ENCODE measurements around the gene LRRTM1.

LRRTM1 gene

DNA sequence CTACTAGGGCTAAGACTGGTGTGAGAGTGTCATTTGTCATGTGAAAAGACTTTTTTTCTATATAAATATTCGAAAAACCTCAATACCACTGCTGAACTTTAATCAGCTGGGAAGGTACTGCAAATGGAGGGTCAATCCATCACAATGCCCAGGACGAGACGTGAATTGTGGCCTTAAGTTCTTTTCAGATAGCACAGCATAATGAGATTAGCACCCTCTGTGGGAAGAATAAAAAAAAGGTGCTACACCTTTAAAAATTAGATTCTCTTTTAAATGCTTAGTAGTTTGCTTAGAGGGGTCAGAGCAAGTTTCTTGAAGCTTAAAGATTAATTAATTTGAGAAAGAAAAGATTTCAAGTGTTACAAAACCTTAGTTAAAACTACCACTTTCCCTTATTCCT, 5.6 kb downstream of the LRRTM1 start:
- no peak for TF ChIP-seq CTCF (IDR thresholded peaks at IDR 0.05; ENCODE audit: low read depth, low read length)
- DNase-seq (ENCODE audit: low read depth in 2 of 2): no peak
- H3K4me3 ChIP-seq (replicated peaks in 1 of 2; ENCODE audit: low read depth in 2 of 2, low read length in 2 of 2): no peak overlapping the region

DNA sequence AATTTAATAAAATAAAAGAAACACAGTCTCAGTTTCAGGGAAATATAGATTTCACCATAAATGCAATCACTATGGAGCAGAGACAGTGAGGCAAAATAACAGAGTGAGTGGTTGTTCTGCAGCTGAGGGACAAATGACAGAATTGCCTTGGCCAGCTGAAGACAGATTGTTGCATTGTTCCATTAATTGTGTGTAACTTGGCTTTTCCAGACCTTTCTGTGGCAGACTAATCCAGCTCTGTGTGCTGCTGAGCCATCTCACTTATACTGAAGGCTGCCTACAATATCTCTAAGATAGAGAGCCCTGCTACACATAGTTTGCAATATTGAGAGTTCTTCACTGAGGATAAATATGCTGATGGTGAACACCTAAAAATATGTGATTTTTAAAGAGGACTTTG, 11.5 kb downstream of the LRRTM1 start:
- TF ChIP-seq CTCF (IDR thresholded peaks at IDR 0.05; ENCODE audit: low read depth, low read length): no peak
- H3K4me3 ChIP-seq (replicated peaks in 1 of 2; ENCODE audit: low read depth in 2 of 2, low read length in 2 of 2): no peak overlapping the region
- no peak for DNase-seq (ENCODE audit: low read depth in 2 of 2)

DNA sequence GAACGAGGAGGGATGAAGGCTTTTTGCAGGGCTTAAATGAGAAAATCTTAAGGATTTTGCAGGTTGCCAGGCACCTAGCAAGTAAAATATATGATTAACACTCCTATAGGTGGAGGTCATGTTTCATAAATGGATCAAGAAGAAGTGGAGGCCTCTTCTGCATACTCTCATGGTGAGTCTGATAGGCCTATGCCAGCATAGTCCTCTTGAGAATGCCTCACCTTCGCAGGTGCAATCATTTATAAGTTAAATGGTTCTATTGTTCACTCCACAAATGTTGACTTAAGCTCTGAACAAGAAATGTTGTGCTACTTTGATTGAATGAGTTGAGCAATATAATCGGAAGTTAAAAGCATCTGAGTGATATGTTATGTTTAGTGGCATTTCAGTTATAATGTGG, 12.1 kb downstream of the LRRTM1 start:
- DNase-seq (ENCODE audit: low read depth in 2 of 2): no peak
- no peak overlapping the region for H3K4me3 ChIP-seq (replicated peaks in 1 of 2; ENCODE audit: low read depth in 2 of 2, low read length in 2 of 2)
- TF ChIP-seq CTCF (IDR thresholded peaks at IDR 0.05; ENCODE audit: low read depth, low read length): no peak

- DNase-seq (ENCODE audit: low read depth in 2 of 2): no peak
- H3K4me3 ChIP-seq (replicated peaks in 1 of 2; ENCODE audit: low read depth in 2 of 2, low read length in 2 of 2): no peak overlapping the region
- TF ChIP-seq CTCF (IDR thresholded peaks at IDR 0.05; ENCODE audit: low read depth, low read length): no peak
Measured at GRCh38 chr2:80291656-80292055, 12.9 kb downstream of the LRRTM1 start.

DNA sequence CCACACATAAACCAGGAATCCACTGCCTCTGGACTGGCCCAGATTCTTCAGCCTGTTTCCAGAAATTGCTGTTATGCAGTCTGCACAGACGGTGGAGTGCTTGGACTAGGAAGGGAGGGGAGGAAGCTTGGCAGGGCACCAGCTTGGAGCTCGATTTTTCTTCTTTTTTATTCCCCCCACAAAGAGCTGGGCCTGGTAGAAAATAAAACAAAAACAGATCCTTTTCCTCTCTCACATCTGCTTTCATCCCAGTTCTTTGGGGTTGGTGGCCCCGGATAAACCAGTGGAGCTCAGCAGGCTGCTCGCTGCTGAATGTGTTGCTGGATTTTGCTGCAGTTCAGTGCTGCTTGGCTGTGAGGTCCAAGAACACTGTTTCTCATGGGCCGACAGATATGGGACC, 16.0 kb downstream of the LRRTM1 start:
- TF ChIP-seq CTCF (IDR thresholded peaks at IDR 0.05; ENCODE audit: low read depth, low read length): no peak
- H3K4me3 ChIP-seq (replicated peaks in 1 of 2; ENCODE audit: low read depth in 2 of 2, low read length in 2 of 2): no peak overlapping the region
- DNase-seq (ENCODE audit: low read depth in 2 of 2): peak in 1 of 2 donors; percentile 8

DNA sequence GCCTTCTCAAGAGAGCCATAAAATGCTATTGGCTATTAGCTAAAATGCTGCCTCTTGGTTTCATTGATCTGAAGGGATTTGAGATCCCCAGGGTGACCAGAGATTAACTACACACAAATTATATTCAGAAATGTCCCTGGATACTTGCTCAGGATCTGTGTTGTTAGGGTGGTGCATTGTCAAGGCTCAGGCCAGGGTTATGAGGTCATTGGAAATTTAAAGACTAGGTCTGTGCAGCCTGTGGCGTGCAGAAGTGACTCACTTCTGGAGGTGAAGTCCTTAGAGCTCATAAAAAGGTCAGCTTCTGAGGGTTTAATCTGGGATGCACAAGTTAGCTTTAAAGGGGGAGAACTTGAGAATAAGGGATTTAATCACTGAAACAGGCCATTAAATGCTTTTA, 23.5 kb downstream of the LRRTM1 start:
- no peak for TF ChIP-seq CTCF (IDR thresholded peaks at IDR 0.05; ENCODE audit: low read depth, low read length)
- no peak for DNase-seq (ENCODE audit: low read depth in 2 of 2)
- no peak overlapping the region for H3K4me3 ChIP-seq (replicated peaks in 1 of 2; ENCODE audit: low read depth in 2 of 2, low read length in 2 of 2)

GRCh38 chr2:80280598-80280997, 24.0 kb downstream of the LRRTM1 start:
- no peak overlapping the region for H3K4me3 ChIP-seq (replicated peaks in 1 of 2; ENCODE audit: low read depth in 2 of 2, low read length in 2 of 2)
- DNase-seq (ENCODE audit: low read depth in 2 of 2): no peak
- TF ChIP-seq CTCF (IDR thresholded peaks at IDR 0.05; ENCODE audit: low read depth, low read length): no peak
